GM19395 (cell line): ENCODE measurements around the gene POC5.
"Not testable (repeated sequence)": the region's sequence is repeated elsewhere in the genome, so short reads cannot be mapped to it uniquely, and the experiment has no call there.

Experiments used
- ATAC-seq: cut with Tn5 transposase; IDR thresholded peaks from one replicate; pipeline ENCODE4 v1.9.1; 2021; ENCODE audit warnings: mild to moderate bottlenecking, moderate library complexity; ENCODE audit not compliant: unreplicated experiment

Gene POC5

GRCh38 chr5:75706775-75707174 lies 10.5 kb downstream of the POC5 start:
- no peak for ATAC-seq

DNA sequence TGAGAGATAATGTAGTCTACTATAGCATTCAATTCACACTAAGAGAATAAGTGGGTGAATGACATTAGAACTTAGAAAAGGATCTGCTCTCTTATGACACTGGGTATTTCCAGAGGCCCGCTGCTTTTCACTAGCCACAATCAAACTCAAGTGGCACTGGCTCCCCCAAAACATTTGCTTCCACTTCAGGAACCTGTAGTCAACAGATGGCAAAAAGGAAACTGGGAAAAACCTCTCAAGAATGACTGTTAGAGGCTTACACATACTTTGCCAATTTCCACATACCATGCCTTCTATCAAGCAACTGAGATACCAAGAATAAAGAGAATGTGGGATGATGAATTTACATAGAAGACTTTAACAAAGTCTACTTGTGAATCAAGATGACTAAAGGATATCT lies 11.2 kb downstream of the POC5 start:
- ATAC-seq, result no peak

GRCh38 chr5:75701856-75702255 lies 15.4 kb downstream of the POC5 start:
- no peak for ATAC-seq

DNA sequence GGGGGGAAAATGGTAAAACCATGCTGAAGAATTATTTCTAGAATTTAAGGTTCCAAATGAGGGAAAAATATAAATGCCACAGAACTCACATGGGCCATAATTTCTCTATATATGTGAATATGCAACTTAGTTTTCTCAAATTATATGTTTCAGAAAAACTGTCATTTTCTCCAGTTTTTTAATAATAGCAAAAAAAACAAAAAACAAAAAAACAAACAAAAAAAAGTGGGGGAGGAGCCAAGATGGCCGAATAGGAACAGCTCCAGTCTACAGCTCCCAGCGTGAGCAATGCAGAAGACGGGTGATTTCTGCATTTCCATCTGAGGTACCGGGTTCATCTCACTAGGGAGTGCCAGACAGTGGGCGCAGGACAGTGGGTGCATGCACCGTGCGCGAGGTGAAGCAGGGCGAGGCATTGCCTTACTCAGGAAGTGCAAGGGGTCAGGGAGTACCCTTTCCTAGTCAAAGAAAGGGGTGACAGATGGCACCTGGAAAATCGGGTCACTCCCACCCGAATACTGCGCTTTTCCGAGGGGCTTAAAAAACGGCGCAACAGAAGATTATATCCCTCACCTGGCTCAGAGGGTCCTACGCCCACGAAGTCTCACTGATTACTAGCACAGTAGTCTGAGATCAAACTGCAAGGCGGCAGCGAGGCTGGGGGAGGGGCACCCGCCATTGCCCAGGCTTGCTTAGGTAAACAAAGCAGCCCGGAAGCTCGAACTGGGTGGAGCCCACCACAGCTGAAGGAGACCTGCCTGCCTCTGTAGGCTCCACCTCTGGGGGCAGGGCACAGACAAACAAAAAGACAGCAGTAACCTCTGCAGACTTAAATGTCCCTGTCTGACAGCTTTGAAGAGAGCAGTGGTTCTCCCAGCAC lies 21.5 kb downstream of the POC5 start:
- ATAC-seq, result not testable (repeated sequence)

GRCh38 chr5:75694781-75695180 lies 22.5 kb downstream of the POC5 start:
- ATAC-seq, result no peak

- no peak for ATAC-seq
These were observed 26.6 kb downstream of the POC5 start for GRCh38 chr5:75690669-75691068.

GRCh38 chr5:75686480-75686879 lies 30.8 kb downstream of the POC5 start:
- no peak for ATAC-seq

- ATAC-seq, result no peak
These were observed 32.1 kb downstream of the POC5 start for GRCh38 chr5:75685141-75685540.

DNA sequence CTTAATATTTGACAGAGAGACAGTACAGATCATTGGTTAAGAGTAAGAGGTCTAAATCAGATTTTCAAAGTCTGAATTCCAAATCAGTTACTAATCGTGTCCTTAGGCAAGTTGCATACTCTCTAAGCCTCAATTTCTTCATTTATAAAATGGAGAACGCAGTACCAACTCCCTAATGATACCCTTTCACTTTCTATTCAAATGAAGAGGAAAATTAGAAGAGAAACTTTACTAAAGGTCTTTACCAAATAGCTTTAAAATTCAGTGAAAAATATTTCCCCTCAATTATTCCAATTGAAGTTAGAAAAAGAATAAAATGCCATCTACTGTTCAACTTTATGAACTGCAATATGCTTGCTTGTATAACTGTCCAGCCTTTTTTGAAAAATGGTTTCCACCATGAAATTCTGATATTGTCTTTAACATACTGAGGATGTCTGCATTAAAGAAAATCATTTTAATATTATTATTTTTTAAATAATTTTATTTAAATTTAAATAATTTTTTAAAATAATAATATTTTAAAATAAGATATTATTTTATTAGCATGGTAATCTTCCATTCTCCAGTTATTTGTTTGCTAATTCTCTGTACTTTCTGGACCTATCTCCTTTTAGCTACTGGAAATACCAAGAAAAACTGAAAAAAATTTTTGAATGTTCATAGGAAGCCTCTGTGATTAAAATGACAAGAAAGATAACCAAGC lies 36.0 kb downstream of the POC5 start:
- no peak for ATAC-seq

- ATAC-seq, result no peak
These were observed 39.1 kb downstream of the POC5 start for GRCh38 chr5:75678155-75678554.

DNA sequence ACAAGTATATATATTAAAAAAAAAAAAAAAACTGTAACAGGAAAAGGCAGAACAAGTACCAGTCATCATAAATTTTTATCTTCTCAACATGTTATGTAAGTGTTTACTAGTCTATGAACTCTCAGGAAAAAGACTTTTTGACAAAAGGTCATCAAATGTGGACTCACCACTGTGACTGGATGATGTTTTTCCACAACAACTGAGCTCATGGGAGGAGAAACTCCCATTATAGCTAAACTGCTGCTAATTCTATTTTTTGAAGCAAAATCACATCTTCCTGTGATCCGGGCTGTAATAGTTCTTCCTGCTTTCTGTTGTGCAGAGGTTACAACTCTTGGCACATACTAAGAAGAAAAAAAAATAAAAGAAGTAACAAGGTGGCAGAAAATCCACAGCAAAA lies 39.6 kb downstream of the POC5 start:
- ATAC-seq, result no peak

- ATAC-seq, result no peak
These were observed 41.5 kb downstream of the POC5 start for GRCh38 chr5:75675783-75676182.

DNA sequence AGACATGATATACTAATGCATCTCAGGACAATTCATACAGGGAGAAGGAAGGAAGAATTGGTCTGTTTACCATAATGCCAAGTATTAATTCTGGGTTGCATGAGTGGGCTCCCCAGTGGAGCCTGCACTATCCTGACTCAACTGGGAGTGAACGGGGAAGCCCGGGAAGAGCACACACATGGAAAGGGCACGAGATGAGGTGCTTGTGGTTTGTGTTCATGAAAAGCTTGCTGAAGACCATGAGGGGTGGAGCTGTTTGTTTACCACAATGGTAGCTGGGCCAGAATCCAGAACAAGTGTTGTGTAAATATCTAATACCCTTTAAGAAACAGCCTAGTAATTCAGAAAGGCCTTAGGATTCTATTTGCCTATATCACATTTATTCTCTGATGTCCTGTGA lies 44.6 kb downstream of the POC5 start:
- no peak for ATAC-seq

DNA sequence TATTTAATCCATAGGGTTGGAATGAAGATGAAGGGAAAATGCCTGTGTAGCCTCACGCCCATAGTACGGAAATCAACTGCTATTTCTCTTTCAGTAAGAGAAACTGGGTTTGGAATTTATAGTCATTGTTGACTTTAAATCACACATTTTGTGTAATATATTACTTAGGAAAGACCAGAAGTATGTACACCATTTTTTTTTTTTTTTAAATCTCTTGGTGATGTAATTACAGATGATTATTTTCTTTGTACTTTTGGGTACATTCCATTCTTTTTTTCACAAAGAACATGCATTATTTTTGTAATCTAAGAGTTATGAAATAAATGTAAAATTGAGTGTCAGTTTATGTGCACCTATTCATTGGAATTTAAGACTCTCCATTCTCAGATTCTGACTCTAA lies 45.7 kb downstream of the POC5 start:
- no peak for ATAC-seq

GRCh38 chr5:75670577-75670976 lies 46.7 kb downstream of the POC5 start:
- ATAC-seq, result no peak

- peak; percentile 95 for ATAC-seq
These were observed 48.1 kb downstream of the POC5 start for GRCh38 chr5:75668977-75669689.

DNA sequence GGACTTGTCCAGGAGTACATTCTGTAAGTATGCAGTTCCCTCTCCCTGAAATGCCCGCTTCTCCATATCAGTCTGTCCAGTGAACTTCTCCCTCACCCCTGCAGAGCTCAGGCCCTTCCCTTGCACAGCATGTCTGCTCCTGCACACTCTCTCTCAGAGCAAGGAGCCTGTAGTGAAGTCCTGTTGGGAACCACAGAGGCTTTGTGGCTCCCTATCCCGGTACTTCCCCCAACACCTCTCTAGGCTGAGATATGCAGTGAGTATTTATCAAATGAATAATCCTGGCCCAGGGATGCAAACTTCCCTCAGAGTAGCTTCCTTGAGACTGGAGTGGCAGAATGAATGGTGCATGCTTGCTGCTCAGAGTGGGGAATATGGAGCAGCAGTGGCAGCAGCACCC lies 48.8 kb downstream of the POC5 start:
- peak; percentile 25 for ATAC-seq

DNA sequence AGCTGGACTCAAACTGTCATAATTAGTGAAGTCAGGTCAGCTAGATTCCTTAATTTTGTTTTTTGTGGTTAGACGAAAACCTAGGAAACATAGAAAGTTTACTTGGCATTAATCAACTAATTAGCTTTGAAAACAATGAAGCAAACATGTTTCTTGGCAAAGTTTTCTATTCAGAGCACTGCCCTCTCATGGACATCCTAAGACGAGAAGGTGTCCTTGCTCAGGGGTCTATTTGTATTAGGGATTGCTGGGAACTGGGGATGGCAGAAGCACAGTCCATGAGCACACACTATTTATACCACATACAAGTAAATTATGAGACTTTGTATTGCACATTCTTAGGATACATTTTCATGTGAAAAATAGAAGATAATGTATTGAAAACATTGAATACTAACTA lies 49.7 kb downstream of the POC5 start:
- no peak for ATAC-seq

DNA sequence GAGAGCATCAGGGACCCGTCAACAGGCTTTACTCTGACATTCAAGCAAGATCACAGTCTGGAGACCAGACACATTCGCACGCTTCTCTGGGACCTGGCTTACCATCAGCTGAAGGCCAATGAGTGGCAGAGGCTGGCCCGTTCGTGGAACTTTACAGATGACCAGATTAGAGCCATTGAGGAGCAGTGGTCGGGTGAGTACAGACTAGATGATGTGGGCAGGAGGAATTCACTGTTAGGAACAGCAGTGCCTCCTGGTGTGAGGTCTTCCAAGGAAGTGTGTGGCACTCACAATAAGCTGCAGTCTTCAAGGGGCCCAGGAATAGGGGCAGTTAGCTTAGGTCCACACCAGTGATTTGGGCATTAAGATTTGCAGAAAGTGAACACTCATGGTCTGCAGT lies 50.4 kb downstream of the POC5 start:
- no peak for ATAC-seq

GRCh38 chr5:75664979-75665378 lies 52.3 kb downstream of the POC5 start:
- ATAC-seq, result no peak

GRCh38 chr5:75663579-75664284 lies 53.5 kb downstream of the POC5 start:
- ATAC-seq, result no peak
